ENCODE data around the gene MVK. TPM values are rescaled to one million over a fixed set of nuclear protein-coding genes. Genes with fewer than 3 reads are reported as not detected.

The MVK gene
- total RNA-seq, 6 experiments from 2014 or later = 14.2 to 60.0 (median 37.6) TPM

GRCh38 chr12:109554761-109555160 lies 18.8 kb upstream of the MVK start:
- intact Hi-C loops (cut with DNase I) = no loop called here
- ATAC-seq = peak in 1 of 4 donors; percentile 2
- 36% methylated on average over 6 of the region's 6 CpGs for WGBS (ENCODE audit: insufficient coverage, low coverage, low lambda C conversion rate, missing lambda C conversion rate)
- H3K27me3 ChIP-seq = no peaks in the 10 kb centered on the region
- H3K4me1 ChIP-seq = peaks cover 0 to 46% (median 22%) of the 10 kb centered on the region in 4 donors
- no peak overlapping the region for H3K4me3 ChIP-seq
- no peaks in the 10 kb centered on the region for H3K9me3 ChIP-seq
- no peak for TF ChIP-seq CTCF (IDR thresholded peaks at IDR 0.05)
- TF ChIP-seq POLR2A (IDR thresholded peaks at IDR 0.05) = no peak
- peak in 1 of 3 donors; percentile 34 for DNase-seq
- no peaks in the 10 kb centered on the region for H3K36me3 ChIP-seq
- no peak overlapping the region for H3K27ac ChIP-seq

- WGBS (ENCODE audit: insufficient coverage, low coverage, low lambda C conversion rate, missing lambda C conversion rate) = 40% methylated on average over 15 of the region's 18 CpGs
- Histone ChIP-seq H3K27me3 (no peaks in the 10 kb centered on the region), H3K4me1 (peaks cover 0 to 46% (median 22%) of the 10 kb centered on the region in 4 donors), H3K36me3 (no peaks in the 10 kb centered on the region), H3K9me3 (no peaks in the 10 kb centered on the region), H3K4me3 (no peak overlapping the region), H3K27ac (no peak overlapping the region)
- DNase-seq (peak in 1 of 3 donors; percentile 37), ATAC-seq (peak in 1 of 4 donors; percentile 15)
- intact Hi-C loops (cut with DNase I) = no loop called here
- TF ChIP-seq POLR2A (IDR thresholded peaks at IDR 0.05) (no peak), CTCF (IDR thresholded peaks at IDR 0.05) (no peak)
Observed at GRCh38 chr12:109555431-109556315, 17.9 kb upstream of the MVK start.

- WGBS (ENCODE audit: insufficient coverage, low coverage, low lambda C conversion rate, missing lambda C conversion rate) = 17% methylated on average over 1 of the region's 10 CpGs
- no peak overlapping the region for H3K27ac ChIP-seq
- intact Hi-C loops (cut with DNase I) = no loop called here
Observed at GRCh38 chr12:109557200-109557599, 16.4 kb upstream of the MVK start.

GRCh38 chr12:109557805-109558204 lies 15.8 kb upstream of the MVK start:
- intact Hi-C loops (cut with DNase I) = no loop called here
- Histone ChIP-seq H3K4me1 (peaks cover 0 to 46% (median 21%) of the 10 kb centered on the region in 4 donors), H3K4me3 (no peak overlapping the region), H3K27me3 (no peaks in the 10 kb centered on the region), H3K27ac (no peak overlapping the region), H3K36me3 (no peaks in the 10 kb centered on the region), H3K9me3 (no peaks in the 10 kb centered on the region)
- WGBS (ENCODE audit: insufficient coverage, low coverage, low lambda C conversion rate, missing lambda C conversion rate) = 70% methylated on average over 6 of the region's 12 CpGs
- TF ChIP-seq POLR2A (IDR thresholded peaks at IDR 0.05) = no peak
- no peak for TF ChIP-seq CTCF (IDR thresholded peaks at IDR 0.05)
- DNase-seq (no peak), ATAC-seq (peak in 1 of 4 donors; percentile 2)

More at GRCh38 chr12:109557200-109557599, 16.4 kb upstream of the MVK start:
- DNase-seq (peak in 2 of 3 donors; percentile 58 to 77), ATAC-seq (peak; percentile 55 to 72 (median 70))
- H3K27me3 ChIP-seq = no peaks in the 10 kb centered on the region
- H3K36me3 ChIP-seq = no peaks in the 10 kb centered on the region
- no peak overlapping the region for H3K4me3 ChIP-seq
- TF ChIP-seq POLR2A (IDR thresholded peaks at IDR 0.05) (no peak), CTCF (IDR thresholded peaks at IDR 0.05) (no peak)
- H3K4me1 ChIP-seq = peaks cover 0 to 46% (median 22%) of the 10 kb centered on the region in 4 donors
- no peaks in the 10 kb centered on the region for H3K9me3 ChIP-seq

Data from right lobe of liver (tissue), 6 donors.